Measurements from ENCODE around the gene HDHD3.

Gene HDHD3

DNA sequence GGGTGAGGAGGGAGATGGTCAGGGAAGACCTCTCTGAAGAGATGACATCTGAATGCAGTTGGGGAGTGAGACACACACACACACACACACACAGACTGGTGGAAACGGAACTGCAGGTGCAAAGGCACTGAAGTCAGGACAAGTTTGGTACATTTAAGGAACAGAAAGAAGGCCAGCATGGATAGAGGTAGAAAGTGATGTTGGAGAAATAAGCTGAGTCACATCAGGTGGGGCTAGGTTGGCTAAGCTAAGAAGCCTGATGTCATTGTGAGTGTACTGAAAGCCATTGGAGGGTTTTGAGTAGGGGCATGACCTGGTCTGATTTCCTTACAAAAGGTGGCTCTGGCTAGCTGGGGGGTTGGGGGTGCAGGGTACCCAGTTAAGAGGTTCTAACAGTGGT lies 24.4 kb downstream of the HDHD3 start:
- H4K20me1 ChIP-seq (ENCODE audit: control insufficient read depth, insufficient read depth, low read depth, low read length) = no peaks in the 10 kb centered on the region
- H3K27me3 ChIP-seq (ENCODE audit: control insufficient read depth, low read length) = peaks cover 55% of the 10 kb centered on the region
- H3K9me2 ChIP-seq (replicated peaks; ENCODE audit: control insufficient read depth, low read length) = no peaks in the 10 kb centered on the region
- TF ChIP-seq, protein P1, sequence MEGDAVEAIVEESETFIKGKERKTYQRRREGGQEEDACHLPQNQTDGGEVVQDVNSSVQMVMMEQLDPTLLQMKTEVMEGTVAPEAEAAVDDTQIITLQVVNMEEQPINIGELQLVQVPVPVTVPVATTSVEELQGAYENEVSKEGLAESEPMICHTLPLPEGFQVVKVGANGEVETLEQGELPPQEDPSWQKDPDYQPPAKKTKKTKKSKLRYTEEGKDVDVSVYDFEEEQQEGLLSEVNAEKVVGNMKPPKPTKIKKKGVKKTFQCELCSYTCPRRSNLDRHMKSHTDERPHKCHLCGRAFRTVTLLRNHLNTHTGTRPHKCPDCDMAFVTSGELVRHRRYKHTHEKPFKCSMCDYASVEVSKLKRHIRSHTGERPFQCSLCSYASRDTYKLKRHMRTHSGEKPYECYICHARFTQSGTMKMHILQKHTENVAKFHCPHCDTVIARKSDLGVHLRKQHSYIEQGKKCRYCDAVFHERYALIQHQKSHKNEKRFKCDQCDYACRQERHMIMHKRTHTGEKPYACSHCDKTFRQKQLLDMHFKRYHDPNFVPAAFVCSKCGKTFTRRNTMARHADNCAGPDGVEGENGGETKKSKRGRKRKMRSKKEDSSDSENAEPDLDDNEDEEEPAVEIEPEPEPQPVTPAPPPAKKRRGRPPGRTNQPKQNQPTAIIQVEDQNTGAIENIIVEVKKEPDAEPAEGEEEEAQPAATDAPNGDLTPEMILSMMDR (IDR thresholded peaks at IDR 0.05; ENCODE audit: low read depth, low read length, poor library complexity, severe bottlenecking) = no peak
- no peak for TF ChIP-seq EZH2phosphoT487 (IDR thresholded peaks at IDR 0.05; ENCODE audit: borderline replicate concordance, low read length)
- no peaks in the 10 kb centered on the region for H3K36me3 ChIP-seq (ENCODE audit: control insufficient read depth, low read length)
- H3K4me1 ChIP-seq (ENCODE audit: control insufficient read depth, low read length) = peaks cover 20% of the 10 kb centered on the region
- no peak overlapping the region for H3K4me2 ChIP-seq (ENCODE audit: low read length)
- H3K79me2 ChIP-seq (ENCODE audit: control insufficient read depth, low read length) = no peaks in the 10 kb centered on the region
- no peak overlapping the region for H3K4me3 ChIP-seq (ENCODE audit: low read length)
- H3K27ac ChIP-seq (ENCODE audit: low read depth, low read length) = no peak overlapping the region
- H3K9me3 ChIP-seq (ENCODE audit: control insufficient read depth, insufficient read depth, low read length) = no peaks in the 10 kb centered on the region
- peaks cover 2% of the 10 kb centered on the region; the same call in 1 of the 2 replicates for H3F3A ChIP-seq (ENCODE audit: control insufficient read depth, insufficient read depth)

DNA sequence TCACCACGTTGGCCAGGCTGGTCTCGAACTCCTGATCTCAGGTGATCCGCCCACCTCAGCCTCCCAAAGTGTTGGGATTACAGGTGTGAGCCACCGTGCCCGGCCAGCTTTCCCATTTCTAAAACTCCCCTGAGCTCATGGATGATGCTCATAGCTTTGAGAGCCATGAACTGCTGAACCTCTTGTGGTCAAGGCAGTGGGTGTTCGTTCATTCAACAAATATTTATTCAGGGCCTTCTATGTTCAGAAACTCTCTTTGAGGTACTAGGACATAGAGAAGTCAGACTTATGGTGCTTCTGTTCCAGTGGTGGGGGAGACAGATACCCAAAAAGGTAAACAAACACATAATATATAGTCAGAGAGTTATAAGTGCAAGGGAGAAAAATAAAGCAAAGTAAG lies 24.8 kb downstream of the HDHD3 start:
- H3K9me2 ChIP-seq (replicated peaks; ENCODE audit: control insufficient read depth, low read length) = no peaks in the 10 kb centered on the region
- H3K36me3 ChIP-seq (ENCODE audit: control insufficient read depth, low read length) = no peaks in the 10 kb centered on the region
- no peak overlapping the region for H3K4me2 ChIP-seq (ENCODE audit: low read length)
- H3F3A ChIP-seq (ENCODE audit: control insufficient read depth, insufficient read depth) = peaks cover 2% of the 10 kb centered on the region; the same call in 1 of the 2 replicates
- TF ChIP-seq, protein P1 (IDR thresholded peaks at IDR 0.05; ENCODE audit: low read depth, low read length, poor library complexity, severe bottlenecking) = no peak
- no peak for TF ChIP-seq EZH2phosphoT487 (IDR thresholded peaks at IDR 0.05; ENCODE audit: borderline replicate concordance, low read length)
- H3K79me2 ChIP-seq (ENCODE audit: control insufficient read depth, low read length) = no peaks in the 10 kb centered on the region
- H3K27ac ChIP-seq (ENCODE audit: low read depth, low read length) = no peak overlapping the region
- H3K4me3 ChIP-seq (ENCODE audit: low read length) = no peak overlapping the region
- no peaks in the 10 kb centered on the region for H4K20me1 ChIP-seq (ENCODE audit: control insufficient read depth, insufficient read depth, low read depth, low read length)
- no peaks in the 10 kb centered on the region for H3K9me3 ChIP-seq (ENCODE audit: control insufficient read depth, insufficient read depth, low read length)
- H3K27me3 ChIP-seq (ENCODE audit: control insufficient read depth, low read length) = peaks cover 52% of the 10 kb centered on the region
- peaks cover 20% of the 10 kb centered on the region for H3K4me1 ChIP-seq (ENCODE audit: control insufficient read depth, low read length)

DNA sequence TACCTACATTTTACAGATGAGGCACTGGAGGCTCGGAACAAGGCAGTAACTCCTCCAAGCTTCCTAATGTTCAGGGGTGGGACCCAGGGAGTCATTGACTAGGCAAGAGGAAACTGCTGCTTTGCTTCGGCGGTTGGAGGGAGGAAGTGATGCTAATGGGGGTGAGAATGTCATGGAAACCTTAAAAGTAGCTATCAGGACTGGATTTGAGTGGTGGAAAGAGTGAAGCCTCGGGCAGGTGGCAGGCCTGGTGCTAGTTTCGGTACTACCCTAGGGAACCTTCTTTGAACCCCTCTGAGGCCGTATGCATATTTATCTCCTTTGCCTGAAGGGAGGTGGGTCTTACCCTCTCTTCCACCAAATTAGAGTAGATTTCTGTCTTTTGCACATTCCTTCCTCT lies 25.8 kb downstream of the HDHD3 start:
- TF ChIP-seq, protein P1 (IDR thresholded peaks at IDR 0.05; ENCODE audit: low read depth, low read length, poor library complexity, severe bottlenecking) = no peak
- TF ChIP-seq EZH2phosphoT487 (IDR thresholded peaks at IDR 0.05; ENCODE audit: borderline replicate concordance, low read length) = no peak
- H4K20me1 ChIP-seq (ENCODE audit: control insufficient read depth, insufficient read depth, low read depth, low read length) = no peaks in the 10 kb centered on the region
- H3K4me2 ChIP-seq (ENCODE audit: low read length) = peak overlapping the region; percentile 69

More for the DNA sequence above, 25.8 kb downstream of the HDHD3 start:
- H3F3A ChIP-seq (ENCODE audit: control insufficient read depth, insufficient read depth) = peaks cover 2% of the 10 kb centered on the region; the same call in 1 of the 2 replicates
- no peaks in the 10 kb centered on the region for H3K79me2 ChIP-seq (ENCODE audit: control insufficient read depth, low read length)
- no peaks in the 10 kb centered on the region for H3K9me2 ChIP-seq (replicated peaks; ENCODE audit: control insufficient read depth, low read length)
- H3K36me3 ChIP-seq (ENCODE audit: control insufficient read depth, low read length) = no peaks in the 10 kb centered on the region
- no peaks in the 10 kb centered on the region for H3K9me3 ChIP-seq (ENCODE audit: control insufficient read depth, insufficient read depth, low read length)
- H3K27me3 ChIP-seq (ENCODE audit: control insufficient read depth, low read length) = peaks cover 46% of the 10 kb centered on the region
- peaks cover 20% of the 10 kb centered on the region for H3K4me1 ChIP-seq (ENCODE audit: control insufficient read depth, low read length)
- no peak overlapping the region for H3K27ac ChIP-seq (ENCODE audit: low read depth, low read length)
- no peak overlapping the region for H3K4me3 ChIP-seq (ENCODE audit: low read length)

Data from DOHH2 (cell line).